NCI-H1048 (cell line): ENCODE results near the gene PTPRR.

ENCODE experiments used
- DNase-seq: peaks from one replicate; lab custom pipeline; 2025; lab: John Stamatoyannopoulos, UW

The PTPRR gene

DNA sequence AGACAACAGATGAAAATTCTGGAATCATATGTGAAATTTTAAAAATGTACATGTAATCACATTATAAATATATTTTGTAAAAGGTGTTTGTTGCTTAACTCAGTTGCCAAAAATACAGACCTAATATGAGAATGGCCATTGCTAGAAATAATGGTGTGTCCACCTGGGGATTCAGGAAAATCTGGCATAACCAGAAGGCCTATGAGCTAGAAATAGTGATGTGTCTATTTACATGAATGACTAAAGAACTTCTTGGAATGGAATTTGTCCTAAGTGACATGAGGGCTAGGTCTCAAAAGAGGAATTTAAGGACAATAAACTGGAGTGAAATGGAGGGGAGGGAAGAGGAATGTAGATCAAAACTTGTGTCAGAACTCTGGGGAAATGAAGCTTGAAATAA is 126.4 kb downstream of the PTPRR start:
- DNase-seq = no peak

DNA sequence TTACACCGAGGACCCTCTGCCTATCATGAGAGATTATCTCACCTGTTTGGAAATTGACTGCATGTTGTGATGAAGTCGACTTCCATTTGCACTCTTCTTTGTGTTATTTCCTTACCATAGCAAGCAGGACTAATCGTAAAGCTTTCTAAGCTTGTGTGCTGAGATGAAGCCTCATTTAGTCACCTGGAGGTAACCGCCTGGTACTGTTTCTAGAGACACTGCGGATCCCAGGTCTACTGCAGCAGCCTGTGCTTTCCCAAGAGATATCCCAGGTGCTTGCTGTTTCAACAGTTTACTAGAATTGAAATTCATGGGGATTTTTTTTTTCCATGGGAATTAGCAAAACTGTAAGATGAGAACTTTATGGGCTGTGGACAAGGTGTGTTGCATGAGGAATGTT is 131.8 kb downstream of the PTPRR start:
- DNase-seq = no peak

DNA sequence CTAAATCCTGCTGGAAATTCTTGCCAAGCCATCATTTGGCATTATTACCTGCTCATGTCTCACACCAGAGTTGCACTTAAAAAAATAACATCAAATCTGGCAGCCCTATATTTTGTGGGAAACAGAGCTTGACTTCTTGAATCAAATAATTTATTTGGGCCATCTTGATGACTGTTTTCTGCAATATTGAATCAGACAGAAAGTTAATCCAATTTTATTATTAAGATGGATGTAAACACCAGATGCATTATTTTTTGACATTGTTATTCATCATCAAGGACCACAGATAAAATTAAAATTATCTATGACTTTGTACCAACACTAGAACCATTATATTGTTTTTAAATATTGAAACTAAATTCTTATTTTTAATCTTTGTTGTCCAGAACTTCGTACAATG is 132.9 kb downstream of the PTPRR start:
- no peak for DNase-seq

DNA sequence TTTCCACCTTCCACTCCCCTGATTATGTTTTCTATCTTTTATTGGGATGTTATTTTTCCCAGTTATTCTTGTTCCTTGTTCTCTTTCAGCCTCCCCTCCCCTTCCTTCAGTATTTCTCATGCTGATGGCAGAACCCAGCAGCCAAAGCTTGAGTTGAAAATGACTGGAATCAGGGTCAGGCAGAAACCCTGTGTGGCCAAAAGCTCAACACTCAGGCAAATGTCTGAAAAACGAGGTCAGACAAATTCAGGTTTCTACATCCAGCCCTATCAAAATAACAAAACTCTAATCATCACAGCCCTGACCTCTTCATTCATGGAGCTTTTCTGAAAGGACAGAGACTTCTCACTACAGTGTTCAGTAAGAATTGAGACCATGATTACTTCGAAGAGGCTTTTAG is 134.6 kb downstream of the PTPRR start:
- no peak for DNase-seq

DNA sequence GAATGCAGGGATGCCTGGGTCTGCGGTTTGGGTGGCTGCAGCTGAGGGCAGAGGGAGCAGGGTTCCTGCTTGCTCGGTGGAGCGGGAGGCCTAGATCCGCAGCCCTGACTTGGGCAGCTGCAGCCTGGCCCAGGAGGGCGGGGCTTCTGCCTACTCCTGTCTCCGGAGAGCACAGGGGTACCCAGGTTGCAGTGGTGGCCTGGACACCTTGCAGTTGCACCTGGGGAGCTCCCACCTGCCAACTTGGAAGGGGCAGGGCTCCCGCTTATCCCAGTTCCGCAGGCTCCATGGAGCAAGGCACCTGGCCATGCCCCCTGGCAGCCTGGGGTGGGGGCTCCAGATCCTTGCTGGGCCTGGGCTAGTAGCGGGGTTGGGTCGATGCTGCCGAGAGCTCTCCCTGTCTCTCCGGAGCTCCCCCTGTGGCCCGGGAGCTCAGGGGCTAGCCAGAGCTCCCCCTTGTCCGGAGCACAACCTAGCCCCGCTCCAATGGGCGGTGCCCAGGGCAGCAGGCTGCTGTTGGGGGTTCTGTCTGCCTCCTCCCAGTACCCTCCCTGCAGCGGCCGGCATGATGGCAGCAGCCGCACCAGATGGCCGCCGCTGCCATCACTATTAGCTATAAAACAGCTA is 136.4 kb downstream of the PTPRR start:
- DNase-seq = no peak

DNA sequence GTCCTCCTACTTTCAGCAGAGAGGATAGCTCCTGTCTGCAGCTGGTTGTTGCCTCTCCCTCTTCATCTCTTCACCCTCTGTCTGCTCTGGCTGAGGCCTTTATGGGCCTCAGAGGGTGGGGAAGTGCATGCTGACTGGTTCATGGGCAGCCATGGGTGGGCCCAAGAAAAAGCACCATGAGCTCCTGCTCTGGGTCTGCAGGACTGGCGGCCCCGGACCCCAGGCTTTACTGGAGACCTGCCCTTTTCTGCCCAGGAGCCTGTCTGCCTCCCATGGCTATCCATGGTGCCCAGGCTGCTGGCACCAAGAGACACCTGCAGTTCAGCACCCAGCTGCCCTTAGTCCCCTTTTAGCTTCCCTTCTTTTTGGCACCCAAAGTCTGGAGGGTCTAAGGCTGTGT is 137.1 kb downstream of the PTPRR start:
- no peak for DNase-seq

DNA sequence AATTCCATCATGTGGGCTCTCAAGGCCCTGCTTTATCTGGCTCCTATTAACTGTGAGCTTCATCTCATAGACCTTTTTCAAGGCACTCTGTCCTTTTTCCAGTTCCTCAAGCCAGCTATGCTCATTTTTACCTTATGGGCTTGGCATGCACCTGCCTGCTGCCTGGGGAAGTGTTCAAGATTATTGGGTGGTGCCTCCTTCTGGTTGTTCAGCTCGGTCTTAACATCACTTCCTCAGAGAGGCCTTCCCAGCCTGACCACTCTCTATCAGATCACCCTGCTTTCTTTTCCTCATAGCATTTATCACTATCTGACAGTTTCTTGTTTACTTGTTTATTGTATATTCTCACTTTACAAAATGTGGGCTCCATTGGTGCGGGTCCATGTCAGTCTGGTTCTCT is 141.3 kb downstream of the PTPRR start:
- DNase-seq = no peak

DNA sequence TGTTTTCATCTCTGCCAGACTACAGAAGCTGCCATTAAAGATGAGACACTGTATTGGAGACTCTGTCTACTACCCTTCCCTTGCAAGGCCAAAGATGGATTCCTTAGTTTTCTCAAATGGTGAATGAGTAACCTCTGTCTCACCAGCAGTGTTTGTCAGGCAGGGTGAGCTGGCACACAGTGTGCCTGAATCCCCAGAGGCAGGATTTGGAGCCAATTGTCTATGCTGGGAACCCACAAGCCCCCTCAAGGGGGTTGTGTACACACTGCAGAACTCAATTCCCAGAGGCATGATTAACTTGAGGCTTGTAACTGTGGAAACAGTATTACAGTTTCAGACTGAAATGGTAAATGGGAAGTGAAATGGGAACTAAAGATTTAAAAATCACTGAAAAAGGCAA is 146.5 kb downstream of the PTPRR start:
- no peak for DNase-seq

DNA sequence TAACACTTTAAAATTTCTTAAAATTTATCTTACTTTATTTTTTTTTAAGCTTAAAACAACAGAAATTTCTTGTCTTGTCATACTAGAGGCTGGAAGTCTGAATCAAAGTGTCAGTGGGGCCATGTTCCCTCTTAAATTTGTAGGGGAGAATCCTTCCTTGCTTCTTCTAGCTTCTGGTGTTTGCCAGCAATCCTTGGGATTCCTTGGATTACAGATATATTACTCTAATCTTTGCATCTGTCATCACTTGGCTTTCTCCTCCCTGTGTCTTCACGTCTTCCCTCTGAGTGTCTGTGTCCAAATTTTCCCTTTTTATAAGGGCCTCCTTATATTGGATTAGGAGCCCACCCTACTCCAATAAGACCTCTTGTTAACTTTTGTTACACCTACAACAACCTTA is 147.7 kb downstream of the PTPRR start:
- DNase-seq = no peak

DNA sequence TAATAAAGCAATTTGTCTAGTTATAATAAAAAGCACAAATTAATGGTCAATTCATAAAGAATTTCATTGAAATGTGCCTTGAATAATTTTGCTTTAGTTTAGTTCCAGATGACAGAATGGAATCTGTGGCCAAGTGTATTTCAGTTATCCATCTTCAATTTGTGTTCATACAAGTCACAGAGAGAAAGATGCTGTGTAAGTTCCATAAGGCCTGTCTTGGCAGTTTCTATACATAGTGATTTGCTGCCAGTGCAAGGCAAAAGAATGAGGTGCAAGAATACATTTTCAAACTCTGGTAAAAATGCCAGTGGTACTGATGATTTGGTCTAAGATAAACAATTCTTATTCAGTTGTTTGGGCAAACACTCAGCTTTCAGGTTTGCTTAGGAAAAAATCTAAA is 149.0 kb downstream of the PTPRR start:
- DNase-seq = no peak

DNA sequence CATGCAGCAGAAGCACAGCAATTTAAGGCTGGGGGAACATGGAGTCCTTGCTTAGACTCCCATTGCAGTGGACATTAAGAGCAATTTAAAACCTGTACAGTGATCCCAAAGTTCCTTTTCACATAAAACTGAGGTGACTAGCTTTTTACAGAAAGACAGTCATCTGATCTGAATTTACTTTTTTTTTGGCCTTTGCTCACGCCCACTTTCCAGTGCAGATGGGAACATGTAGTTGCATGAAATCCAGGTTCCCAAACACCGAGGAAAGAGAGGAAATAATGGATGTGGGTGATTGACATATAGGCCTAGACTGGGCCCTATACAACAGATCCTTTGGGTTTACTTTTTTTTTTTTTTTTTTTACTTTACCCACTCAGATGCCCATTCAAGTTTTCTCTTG is 156.9 kb downstream of the PTPRR start:
- DNase-seq = no peak

DNA sequence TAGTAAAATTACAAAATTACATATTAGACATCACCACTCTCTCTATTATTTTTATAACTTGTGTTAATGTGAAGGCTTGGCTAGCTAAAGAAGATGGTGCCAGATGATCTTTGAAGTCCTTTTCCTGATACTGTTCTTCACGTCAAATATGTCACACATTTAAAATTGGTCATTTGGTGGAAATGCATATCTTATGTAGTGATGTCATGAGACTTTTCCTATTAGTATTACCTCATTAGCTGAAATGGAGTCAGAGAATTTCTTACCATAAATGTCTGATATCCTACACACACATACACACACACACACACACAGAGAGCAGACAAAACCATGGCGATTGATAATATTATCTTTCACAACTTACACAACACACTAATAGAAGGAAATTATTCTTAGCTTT is 158.5 kb downstream of the PTPRR start:
- DNase-seq = no peak

DNA sequence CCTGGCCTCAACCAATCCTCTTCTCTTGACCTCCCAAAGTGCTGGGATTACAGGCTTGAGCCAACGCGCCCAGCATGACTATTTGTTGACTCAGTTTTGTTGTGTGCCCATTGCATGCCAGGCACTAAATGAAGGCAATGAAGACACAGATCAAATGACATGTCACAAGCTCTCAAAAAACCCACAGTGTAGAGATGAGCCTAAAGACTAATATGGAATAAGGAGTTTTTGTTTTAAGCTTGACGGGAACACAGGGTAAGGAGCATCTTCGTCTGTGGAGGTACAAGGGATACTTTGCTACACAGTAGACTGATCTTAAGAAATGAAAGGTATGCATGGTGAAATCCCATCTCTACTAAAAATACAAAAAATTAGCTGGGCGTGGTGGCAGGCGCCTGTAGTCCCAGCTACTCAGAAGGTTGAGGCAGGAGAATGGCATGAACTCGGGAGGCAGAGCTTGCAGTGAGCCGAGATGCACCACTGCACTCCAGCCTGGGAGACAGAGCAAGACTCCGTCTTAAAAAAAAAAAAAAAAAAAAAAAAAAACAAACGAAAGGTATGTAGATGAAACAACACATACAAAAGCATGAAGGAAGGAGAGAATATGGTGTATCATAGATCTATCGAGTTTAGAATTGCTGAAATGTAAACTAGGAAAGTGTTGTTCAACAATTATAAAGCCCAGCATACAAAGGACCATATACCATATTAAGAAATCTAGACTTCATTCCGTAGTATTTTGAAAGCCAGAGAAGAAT is 161.2 kb downstream of the PTPRR start:
- no peak for DNase-seq

DNA sequence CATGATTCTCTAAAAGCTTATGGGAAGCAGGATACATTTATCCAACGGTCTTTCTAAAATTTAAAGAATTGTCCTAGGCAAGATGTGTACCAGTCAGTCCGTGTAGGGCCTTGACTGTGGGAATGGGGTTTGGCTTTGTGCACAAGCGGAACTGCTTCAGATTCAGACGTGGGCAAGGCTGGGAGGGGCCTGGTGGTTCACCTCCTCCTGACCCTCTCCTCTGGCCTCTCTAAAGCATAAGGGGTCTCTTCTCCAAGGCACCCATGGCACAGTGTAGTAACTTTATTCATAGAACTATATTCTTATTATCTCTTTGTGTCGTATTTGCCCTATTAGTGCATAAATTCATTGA is 162.1 kb downstream of the PTPRR start:
- DNase-seq = no peak

DNA sequence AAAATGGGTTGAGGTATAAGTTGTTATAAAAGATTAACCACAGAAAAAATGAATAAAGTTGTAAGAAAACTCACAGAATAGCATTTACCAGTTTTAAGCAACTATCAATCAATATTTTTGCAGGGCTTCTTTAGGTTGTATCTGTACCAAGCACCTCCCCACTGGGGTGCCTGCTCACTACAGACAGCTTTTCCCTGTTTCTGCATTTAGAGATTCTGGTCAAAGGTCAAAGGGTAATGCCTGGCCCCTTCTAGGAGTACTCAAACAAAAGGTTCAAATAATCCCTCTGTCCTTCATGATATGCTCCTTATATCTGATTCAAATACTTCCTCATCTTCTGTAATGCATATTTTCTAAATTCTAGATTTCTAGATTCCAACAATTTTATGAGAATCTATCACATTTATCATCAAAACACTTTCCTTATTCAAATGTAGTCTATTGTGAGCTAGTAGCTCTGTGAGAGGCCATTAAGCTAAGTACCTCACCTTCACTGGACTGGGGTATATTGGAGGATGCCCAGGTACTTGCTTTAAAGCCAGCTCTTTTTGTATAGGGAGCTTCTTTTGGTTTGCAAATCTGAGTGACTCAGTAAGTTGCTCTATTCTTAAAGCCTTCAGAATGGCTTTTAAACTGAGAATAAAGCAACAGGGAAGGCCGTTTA is 162.6 kb downstream of the PTPRR start:
- DNase-seq = no peak

DNA sequence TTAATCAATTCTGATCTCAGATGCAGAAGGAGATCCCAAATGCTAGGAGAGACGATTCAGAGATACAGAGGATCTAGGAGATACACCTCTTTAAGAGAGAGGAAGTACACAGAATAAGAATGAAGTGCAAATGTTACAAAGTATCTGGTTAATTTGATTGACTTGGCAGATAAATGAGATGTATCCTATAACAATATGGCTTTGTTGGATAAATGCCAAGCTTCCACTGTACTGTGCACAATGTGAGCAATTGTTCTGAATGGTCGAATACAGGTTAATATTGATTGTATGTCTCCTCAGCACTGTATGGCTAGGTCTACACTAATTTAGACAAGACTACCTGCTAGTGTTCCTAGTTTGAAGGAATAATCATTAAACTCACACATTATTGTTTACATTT is 163.7 kb downstream of the PTPRR start:
- no peak for DNase-seq

DNA sequence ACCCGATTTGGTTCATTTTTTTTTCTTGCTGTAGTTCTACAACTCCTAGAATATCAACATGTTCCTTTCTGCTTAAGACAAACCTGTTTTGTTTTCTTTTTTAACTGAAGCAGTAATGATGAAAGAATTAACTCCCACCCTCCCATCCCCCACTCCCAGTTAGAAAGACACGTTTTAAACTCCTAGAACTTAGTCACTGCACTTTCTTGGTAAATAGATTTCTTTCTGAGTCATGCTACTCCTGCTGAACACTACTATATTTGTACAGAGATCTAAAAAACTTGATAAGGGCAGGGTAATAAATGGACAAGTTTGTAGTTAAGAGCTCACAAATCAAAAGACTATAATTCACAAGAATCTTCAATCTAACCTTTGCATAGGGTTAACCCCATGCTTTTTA is 164.4 kb downstream of the PTPRR start:
- DNase-seq = no peak

DNA sequence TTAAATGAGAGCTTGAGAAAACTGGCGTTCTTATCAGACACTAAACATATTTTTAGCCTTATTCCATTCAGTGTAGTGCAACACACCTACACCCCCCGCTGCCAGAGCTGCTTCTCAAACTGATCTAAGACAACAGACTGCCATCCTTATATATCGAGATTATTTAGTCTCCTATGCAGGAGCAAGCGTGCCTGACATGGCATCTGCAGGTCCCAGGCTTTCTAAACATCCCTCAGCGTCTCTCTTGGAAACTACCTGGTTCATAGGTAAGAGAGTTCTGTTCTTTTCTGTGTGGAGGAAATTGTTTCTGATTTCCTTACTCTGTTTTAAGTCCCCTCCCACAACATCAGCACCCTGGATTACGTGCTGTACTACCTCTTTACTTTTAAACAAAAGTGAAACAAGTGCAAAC is 166.2 kb downstream of the PTPRR start:
- no peak for DNase-seq

DNA sequence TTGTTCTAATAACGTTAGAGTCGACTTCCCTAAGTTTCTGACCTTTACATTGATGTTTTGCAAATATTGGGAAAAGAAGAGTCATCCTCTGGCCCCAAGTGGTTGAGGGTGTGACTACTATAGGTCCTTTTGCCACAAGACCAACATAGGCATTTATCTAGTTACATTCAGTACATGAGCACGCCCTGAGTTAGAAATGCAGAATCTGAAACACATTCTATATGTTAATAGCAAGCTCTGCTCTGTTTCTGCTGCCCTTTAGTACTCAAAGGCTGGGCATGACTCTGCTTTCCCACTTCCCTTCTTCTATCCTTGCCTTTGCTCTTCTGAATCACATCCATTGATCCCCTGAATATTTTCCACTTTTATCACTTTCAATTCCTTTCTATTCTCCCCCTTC is 168.2 kb downstream of the PTPRR start:
- no peak for DNase-seq

DNA sequence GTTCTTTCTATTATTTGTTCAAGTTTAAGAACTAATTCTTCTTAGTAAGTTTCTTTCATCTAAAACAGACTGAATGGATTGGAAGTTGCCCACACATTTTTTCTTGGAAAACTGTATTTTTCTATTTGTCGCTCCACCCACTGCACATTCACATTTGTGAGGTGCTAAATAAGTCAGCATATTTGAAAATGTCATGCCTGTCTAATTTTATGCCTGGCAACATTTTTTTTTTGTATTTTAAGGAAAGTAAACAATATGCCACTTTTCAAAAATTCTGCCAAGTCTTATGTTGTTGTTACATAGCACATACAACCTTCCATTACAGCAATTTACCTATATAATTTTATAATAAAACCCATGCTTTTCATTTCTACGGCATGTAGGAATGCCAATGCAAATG is 170.6 kb downstream of the PTPRR start:
- no peak for DNase-seq

DNA sequence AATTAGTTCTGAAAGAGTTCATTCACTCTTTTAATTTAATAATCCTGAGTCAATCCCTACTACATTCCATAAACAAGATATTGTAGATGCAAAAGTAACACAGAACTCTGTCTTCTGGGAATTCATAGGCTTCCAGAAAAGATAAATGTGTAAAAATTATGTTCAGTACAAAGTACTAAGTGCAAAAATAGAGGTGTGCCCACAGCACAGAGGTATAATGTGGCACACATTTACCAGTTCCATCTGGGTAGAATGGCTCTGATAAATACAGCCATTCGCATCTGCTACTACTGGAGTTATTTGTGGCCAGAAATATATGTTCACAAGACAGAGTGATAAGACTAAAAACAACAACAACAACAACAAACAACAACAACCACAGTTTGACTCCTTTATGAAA is 171.7 kb downstream of the PTPRR start:
- DNase-seq = no peak

DNA sequence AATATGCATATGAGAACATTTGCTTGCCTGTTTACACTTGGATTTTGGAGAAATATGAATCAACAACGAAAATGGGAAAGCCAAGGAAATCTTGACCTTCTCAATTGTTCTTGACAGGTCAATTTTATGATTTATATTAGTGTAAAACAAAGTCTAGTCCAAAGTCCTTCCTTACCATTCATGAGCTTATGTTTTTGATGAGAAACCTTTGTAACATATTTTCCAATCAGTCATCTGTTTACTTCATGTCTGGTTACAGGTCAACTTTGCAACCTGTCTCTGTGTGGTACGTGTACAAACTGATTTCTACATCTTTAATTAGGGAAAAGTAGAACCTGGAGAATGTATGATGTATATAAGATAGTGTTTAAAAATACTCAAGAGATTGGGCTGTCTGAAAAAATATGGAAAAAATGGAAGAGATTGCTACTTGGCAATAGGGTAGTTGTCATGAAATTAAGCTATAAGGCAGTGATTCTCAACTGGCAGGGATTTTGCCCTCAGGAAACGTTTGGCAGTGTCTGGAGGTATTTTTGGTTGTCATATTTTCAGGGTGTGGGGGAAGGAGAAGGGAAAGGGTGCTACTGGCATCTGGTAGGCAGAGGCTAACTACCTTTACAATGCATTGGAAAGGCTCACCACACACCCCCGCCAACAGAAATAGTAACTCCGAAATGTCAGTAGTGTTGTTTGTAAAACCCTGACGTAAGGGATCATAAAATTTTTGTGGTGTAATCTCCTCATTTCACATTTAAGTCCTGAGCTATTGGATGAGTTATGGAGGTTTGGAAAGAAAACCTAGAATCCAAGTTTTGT is 172.9 kb downstream of the PTPRR start:
- DNase-seq = no peak

DNA sequence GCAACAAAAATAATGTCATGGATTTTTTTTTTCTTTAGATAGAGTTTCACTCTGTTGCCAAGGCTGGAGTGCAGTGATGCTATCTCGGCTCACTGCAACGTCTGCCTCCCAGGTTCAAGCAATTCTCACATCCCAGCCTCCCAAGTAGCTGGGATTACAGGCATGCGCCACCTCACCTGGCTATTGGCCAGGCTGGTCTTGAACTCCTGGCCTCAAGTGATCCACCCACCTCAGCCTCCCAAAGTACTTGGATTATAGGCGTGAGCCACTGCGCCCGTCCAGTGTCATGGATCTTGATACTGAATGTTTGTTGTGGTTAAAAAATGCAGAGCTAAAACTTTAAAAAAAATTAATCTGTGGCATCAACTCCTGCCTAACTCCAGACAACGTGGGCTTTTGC is 175.5 kb downstream of the PTPRR start:
- DNase-seq = no peak
